Measurements from ENCODE around the gene CCDC184.

- TF ChIP-seq, protein P1, sequence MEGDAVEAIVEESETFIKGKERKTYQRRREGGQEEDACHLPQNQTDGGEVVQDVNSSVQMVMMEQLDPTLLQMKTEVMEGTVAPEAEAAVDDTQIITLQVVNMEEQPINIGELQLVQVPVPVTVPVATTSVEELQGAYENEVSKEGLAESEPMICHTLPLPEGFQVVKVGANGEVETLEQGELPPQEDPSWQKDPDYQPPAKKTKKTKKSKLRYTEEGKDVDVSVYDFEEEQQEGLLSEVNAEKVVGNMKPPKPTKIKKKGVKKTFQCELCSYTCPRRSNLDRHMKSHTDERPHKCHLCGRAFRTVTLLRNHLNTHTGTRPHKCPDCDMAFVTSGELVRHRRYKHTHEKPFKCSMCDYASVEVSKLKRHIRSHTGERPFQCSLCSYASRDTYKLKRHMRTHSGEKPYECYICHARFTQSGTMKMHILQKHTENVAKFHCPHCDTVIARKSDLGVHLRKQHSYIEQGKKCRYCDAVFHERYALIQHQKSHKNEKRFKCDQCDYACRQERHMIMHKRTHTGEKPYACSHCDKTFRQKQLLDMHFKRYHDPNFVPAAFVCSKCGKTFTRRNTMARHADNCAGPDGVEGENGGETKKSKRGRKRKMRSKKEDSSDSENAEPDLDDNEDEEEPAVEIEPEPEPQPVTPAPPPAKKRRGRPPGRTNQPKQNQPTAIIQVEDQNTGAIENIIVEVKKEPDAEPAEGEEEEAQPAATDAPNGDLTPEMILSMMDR (IDR thresholded peaks at IDR 0.05; ENCODE audit: low read length) = no peak
- TF ChIP-seq EZH2 (IDR thresholded peaks at IDR 0.05; ENCODE audit: borderline replicate concordance, low read length) = no peak
Measured at GRCh38 chr12:48145981-48146380, 37.5 kb upstream of the CCDC184 start.
